Measurements from ENCODE around the gene POLR2H. TPM values are rescaled to one million over a fixed set of nuclear protein-coding genes. Genes with fewer than 3 reads are reported as not detected.
A peak's percentile ranks its signal among the peaks of the same experiment; 100 is the strongest.

Gene POLR2H
- total RNA-seq, 1 donor from 2014 or later = 64.3 TPM

GRCh38 chr3:184405075-184406030 lies 43.8 kb downstream of the POLR2H start:
- no peak for DNase-seq (ENCODE audit: extremely low spot score in 2 of 2)
- Histone ChIP-seq H3K36me3 (no peaks in the 10 kb centered on the region), H3K27me3 (no peaks in the 10 kb centered on the region), H3K9me3 (no peaks in the 10 kb centered on the region), H3K4me1 (peaks cover 2% of the 10 kb centered on the region), H3K4me3 (no peak overlapping the region), H3K27ac (no peak overlapping the region)
- intact Hi-C loops (cut with DNase I) = no loop called here
- no peak for TF ChIP-seq CTCF (IDR thresholded peaks at IDR 0.05)
- no peak for TF ChIP-seq POLR2A (IDR thresholded peaks at IDR 0.05)
- TF ChIP-seq POLR2AphosphoS5 (IDR thresholded peaks at IDR 0.05; ENCODE audit: insufficient read depth in 1 of 2, low read depth in 1 of 2) = no peak

GRCh38 chr3:184409331-184409926 lies 47.9 kb downstream of the POLR2H start:
- Histone ChIP-seq H3K4me3 (no peak overlapping the region), H3K27me3 (no peaks in the 10 kb centered on the region), H3K27ac (no peak overlapping the region), H3K36me3 (no peaks in the 10 kb centered on the region), H3K9me3 (no peaks in the 10 kb centered on the region), H3K4me1 (no peaks in the 10 kb centered on the region)
- intact Hi-C loops (cut with DNase I) = no loop called here
- no peak for TF ChIP-seq CTCF (IDR thresholded peaks at IDR 0.05)
- TF ChIP-seq POLR2A (IDR thresholded peaks at IDR 0.05) = no peak
- TF ChIP-seq POLR2AphosphoS5 (IDR thresholded peaks at IDR 0.05; ENCODE audit: insufficient read depth in 1 of 2, low read depth in 1 of 2) = no peak
- no peak for DNase-seq (ENCODE audit: extremely low spot score in 2 of 2)

GRCh38 chr3:184409946-184410500 lies 48.5 kb downstream of the POLR2H start:
- H3K36me3 ChIP-seq = no peaks in the 10 kb centered on the region
- no peak overlapping the region for H3K27ac ChIP-seq
- intact Hi-C loops (cut with DNase I) = no loop called here
- TF ChIP-seq POLR2AphosphoS5 (IDR thresholded peaks at IDR 0.05; ENCODE audit: insufficient read depth in 1 of 2, low read depth in 1 of 2) = no peak
- TF ChIP-seq POLR2A (IDR thresholded peaks at IDR 0.05) = no peak
- no peak for TF ChIP-seq CTCF (IDR thresholded peaks at IDR 0.05)
- H3K9me3 ChIP-seq = no peaks in the 10 kb centered on the region
- peak in 1 of 2 donors; percentile 83 for DNase-seq (ENCODE audit: extremely low spot score in 2 of 2)
- H3K27me3 ChIP-seq = no peaks in the 10 kb centered on the region
- no peak overlapping the region for H3K4me3 ChIP-seq
- no peaks in the 10 kb centered on the region for H3K4me1 ChIP-seq

GRCh38 chr3:184414418-184415202 lies 53.1 kb downstream of the POLR2H start:
- no peak overlapping the region for H3K4me3 ChIP-seq
- H3K4me1 ChIP-seq = no peaks in the 10 kb centered on the region
- DNase-seq (ENCODE audit: extremely low spot score in 2 of 2) = no peak
- no peak overlapping the region for H3K27ac ChIP-seq
- no peaks in the 10 kb centered on the region for H3K36me3 ChIP-seq
- H3K27me3 ChIP-seq = no peaks in the 10 kb centered on the region
- H3K9me3 ChIP-seq = no peaks in the 10 kb centered on the region
- TF ChIP-seq POLR2A (IDR thresholded peaks at IDR 0.05) (no peak), CTCF (IDR thresholded peaks at IDR 0.05) (no peak), POLR2AphosphoS5 (IDR thresholded peaks at IDR 0.05; ENCODE audit: insufficient read depth in 1 of 2, low read depth in 1 of 2) (no peak)
- intact Hi-C loops (cut with DNase I) = no loop called here

Measured in vagina (tissue), 2 donors.